ENCODE measurements around the gene MPZL2. TPM values are rescaled to one million over a fixed set of nuclear protein-coding genes. Genes with fewer than 3 reads are reported as not detected.

MPZL2 gene
- total and polyA plus RNA-seq, 9 of the 15 experiments (the other 6 are each of a cell fraction or from before 2014, with no cell fraction given): 0.09 to 0.28 (median 0.18) TPM; not detected in 2

DNA sequence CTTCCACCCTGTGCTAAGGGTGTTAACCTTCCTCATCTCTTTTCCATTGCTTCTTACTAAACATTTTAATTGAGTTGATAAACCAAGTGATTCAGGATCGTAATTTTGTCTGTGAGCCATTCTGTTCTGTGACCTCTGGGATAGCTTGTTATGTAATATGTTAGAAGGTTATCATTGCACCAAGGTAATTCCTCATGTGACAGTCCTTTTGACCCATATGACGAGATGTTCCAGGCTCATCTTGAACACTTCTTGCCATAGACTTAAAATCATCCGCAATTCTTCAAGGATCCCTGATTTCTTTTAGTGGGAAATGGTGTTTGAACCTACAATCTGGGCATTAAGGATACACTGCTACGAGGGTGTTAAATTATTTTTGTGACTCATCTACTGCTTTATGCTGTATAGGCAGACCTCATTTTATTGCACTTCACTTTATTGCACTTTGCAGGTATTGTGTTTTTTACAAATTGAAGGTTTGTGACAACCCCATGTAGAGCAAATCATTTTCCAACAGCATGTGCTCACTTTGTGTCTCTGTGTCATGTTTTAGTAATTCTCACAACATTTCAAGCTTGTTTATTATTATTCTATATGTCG is 19.0 kb upstream of the MPZL2 start (continued):
- TF ChIP-seq RB1 (IDR thresholded peaks at IDR 0.05; ENCODE audit: low read depth) (no peak), COPS2 (conservative IDR thresholded peaks at IDR 0.05) (no peak)

DNA sequence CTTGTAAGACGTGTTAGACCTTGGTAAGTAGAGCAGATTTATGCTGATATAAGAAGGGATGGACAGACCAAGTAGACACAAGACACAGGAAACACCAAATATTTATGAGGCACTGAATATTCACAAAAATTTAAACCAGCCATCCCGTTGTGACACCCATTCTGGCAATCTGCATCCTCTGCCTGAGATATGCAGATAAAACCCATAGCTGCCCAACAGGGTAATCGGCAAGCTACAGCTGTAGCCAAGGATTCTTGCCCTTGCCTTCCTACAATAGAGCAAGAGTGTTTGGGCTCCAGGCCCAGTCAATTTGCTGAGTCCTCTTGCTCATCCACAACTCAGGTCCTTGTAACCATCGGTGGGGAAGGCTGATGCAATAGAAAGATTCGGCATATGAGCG is 18.5 kb upstream of the MPZL2 start:
- Histone ChIP-seq H3K4me1 (replicated peaks in 1 of 2; ENCODE audit: control insufficient read depth in 2 of 2, insufficient read depth in 2 of 2, low read length in 2 of 2) (peaks cover 0 to 5% of the 10 kb centered on the region in 2 experiments; a peak in 1 of 5 replicates), H4K20me1 (replicated peaks; ENCODE audit: control insufficient read depth, insufficient read depth, low read length) (no peaks in the 10 kb centered on the region), H3K4me2 (ENCODE audit: insufficient read depth, low read length) (no peak overlapping the region), H2AFZ (ENCODE audit: low read depth, low read length) (no peak overlapping the region), H3K79me2 (ENCODE audit: control insufficient read depth, insufficient read depth, low read length) (no peaks in the 10 kb centered on the region), H3K9me1 (ENCODE audit: control insufficient read depth, insufficient read depth, low read length) (no peaks in the 10 kb centered on the region), H3K4me3 (no peak overlapping the region), H3K27me3 (ENCODE audit: control insufficient read depth in 2 of 2, insufficient read depth in 2 of 2, low read length in 2 of 2) (peaks cover 0 to 7% of the 10 kb centered on the region in 2 experiments; a peak in 3 of 5 replicates), H3K9ac (ENCODE audit: insufficient read depth in 1 of 2, low read depth in 2 of 2, low read length in 2 of 2) (no peak overlapping the region), H3K9me3 (replicated peaks; ENCODE audit: control insufficient read depth, insufficient read depth, low read depth, low read length) (no peaks in the 10 kb centered on the region), H3K27ac (ENCODE audit: extremely low read depth, low read depth, low read length) (no peak overlapping the region), H3K36me3 (ENCODE audit: control insufficient read depth, insufficient read depth, low read length) (no peaks in the 10 kb centered on the region)
- DNase-seq (ENCODE audit: extremely low read depth in 1 of 4, low spot score in 3 of 4) (peak in 2 of 4 experiments; percentile 16 to 21), FAIRE-seq (peak; percentile 32), ATAC-seq (no peak; the same call in 2 of the 3 replicates)
- 9% methylated on average over 6 of the region's 6 CpGs for WGBS (ENCODE audit: insufficient coverage, low coverage, missing lambda C conversion rate)
- in situ Hi-C loops (cut with MboI): no loop called here
- BruUV-seq (replicated peaks): no TSS peak
- ChIA-PET POLR2A (interaction anchor here (0.6 kb wide), 1 partner anchor 9 kb away, joined by 5 read pairs; no protein-coding TSS in a partner anchor), CTCF (ENCODE audit: low intra/inter-chr PET ratio) (no interaction called here)
- intact Hi-C loops (cut with micrococcal nuclease): no loop called here
- peak; percentile 61 for TF ChIP-seq TEAD4 (IDR thresholded peaks at IDR 0.05; ENCODE audit: low read length)
- no peak for TF ChIP-seq TEAD4 (CRISPR knock-in tag; IDR thresholded peaks at IDR 0.05; ENCODE audit: borderline replicate concordance)
- peak; percentile 15; the same call in 1 of the 2 replicates for TF ChIP-seq TAL1 (IDR thresholded peaks at IDR 0.05)
- TF ChIP-seq MTF1 (CRISPR knock-in tag; IDR thresholded peaks at IDR 0.05; ENCODE audit: borderline replicate concordance): no peak
- peak; percentile 48 for TF ChIP-seq CBFA2T2 (conservative IDR thresholded peaks at IDR 0.05)
- peak; percentile 69 for TF ChIP-seq CBFA2T3 (IDR thresholded peaks at IDR 0.05)
- TF ChIP-seq TCF3 (CRISPR knock-in tag; IDR thresholded peaks at IDR 0.05): peak; percentile 54
- TF ChIP-seq MYBL2 (IDR thresholded peaks at IDR 0.05; ENCODE audit: low read depth): no peak
- TF ChIP-seq MYBL2 (CRISPR knock-in tag; IDR thresholded peaks at IDR 0.05; ENCODE audit: borderline replicate concordance): no peak
- TF ChIP-seq ZNF3 (CRISPR knock-in tag; IDR thresholded peaks at IDR 0.05): no peak

Measured in K562 (cell line).